A673 (cell line): ENCODE measurements around the gene KCNK5.

ENCODE experiments used
- EZH2 ChIP-seq: fragments of 200-600 bp; sonication (generic); IDR thresholded peaks from 2 replicates; pipeline ENCODE4 v1.6.1; 2017; ENCODE audit warnings: borderline replicate concordance, low read depth, mild to moderate bottlenecking, mixed read lengths, antibody characterized with exemption, low read length; ENCODE audit not compliant: poor library complexity, severe bottlenecking
- TF ChIP-seq, protein P1 (sequence below): fragments of 300-800, 200-600 bp; sonication (generic); conservative IDR thresholded peaks from 2 replicates; pipeline ENCODE4 v1.5.1; 2017; ENCODE audit warnings: low read depth, mild to moderate bottlenecking, antibody characterized with exemption, low read length, moderate library complexity, mixed read lengths

GRCh38 chr6:39223061-39223460 is 6.2 kb downstream of the KCNK5 start:
- TF ChIP-seq, protein P1, sequence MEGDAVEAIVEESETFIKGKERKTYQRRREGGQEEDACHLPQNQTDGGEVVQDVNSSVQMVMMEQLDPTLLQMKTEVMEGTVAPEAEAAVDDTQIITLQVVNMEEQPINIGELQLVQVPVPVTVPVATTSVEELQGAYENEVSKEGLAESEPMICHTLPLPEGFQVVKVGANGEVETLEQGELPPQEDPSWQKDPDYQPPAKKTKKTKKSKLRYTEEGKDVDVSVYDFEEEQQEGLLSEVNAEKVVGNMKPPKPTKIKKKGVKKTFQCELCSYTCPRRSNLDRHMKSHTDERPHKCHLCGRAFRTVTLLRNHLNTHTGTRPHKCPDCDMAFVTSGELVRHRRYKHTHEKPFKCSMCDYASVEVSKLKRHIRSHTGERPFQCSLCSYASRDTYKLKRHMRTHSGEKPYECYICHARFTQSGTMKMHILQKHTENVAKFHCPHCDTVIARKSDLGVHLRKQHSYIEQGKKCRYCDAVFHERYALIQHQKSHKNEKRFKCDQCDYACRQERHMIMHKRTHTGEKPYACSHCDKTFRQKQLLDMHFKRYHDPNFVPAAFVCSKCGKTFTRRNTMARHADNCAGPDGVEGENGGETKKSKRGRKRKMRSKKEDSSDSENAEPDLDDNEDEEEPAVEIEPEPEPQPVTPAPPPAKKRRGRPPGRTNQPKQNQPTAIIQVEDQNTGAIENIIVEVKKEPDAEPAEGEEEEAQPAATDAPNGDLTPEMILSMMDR: no peak
- no peak for TF ChIP-seq EZH2
